Measurements from ENCODE around the gene MRGPRX2.

Gene MRGPRX2

DNA sequence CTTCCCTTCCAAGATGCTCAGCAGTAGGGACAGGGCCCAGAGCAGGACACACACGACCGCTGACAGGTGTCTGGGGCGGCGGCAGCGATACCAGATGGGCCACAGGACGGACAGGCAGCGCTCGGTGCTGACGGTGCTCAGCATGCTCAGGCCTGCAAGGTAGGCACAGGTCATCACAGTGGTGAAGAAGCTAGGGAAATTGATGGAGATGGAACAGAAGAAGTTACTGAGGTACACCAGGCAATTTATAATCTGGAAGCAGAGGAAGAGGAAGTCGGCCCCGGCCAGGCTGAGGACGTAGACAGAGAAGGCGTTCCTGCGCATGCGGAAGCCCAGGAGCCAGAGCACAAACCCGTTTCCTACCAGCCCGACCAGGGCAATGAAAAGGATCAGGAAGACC is 4.6 kb downstream of the MRGPRX2 start:
- Histone ChIP-seq H3K4me1 (ENCODE audit: control insufficient read depth, low read length) (no peaks in the 10 kb centered on the region), H4K20me1 (ENCODE audit: control insufficient read depth, insufficient read depth, low read depth, low read length) (no peaks in the 10 kb centered on the region), H3K9me2 (replicated peaks; ENCODE audit: control insufficient read depth, low read length) (no peaks in the 10 kb centered on the region), H3K9me3 (ENCODE audit: control insufficient read depth, insufficient read depth, low read length) (no peaks in the 10 kb centered on the region), H3K4me2 (ENCODE audit: low read length) (no peak overlapping the region), H3K27ac (ENCODE audit: low read depth, low read length) (no peak overlapping the region), H3K4me3 (ENCODE audit: low read length) (no peak overlapping the region), H3K27me3 (ENCODE audit: control insufficient read depth, low read length) (no peaks in the 10 kb centered on the region), H3K79me2 (ENCODE audit: control insufficient read depth, low read length) (no peaks in the 10 kb centered on the region), H3F3A (ENCODE audit: control insufficient read depth, insufficient read depth) (no peaks in the 10 kb centered on the region), H3K36me3 (ENCODE audit: control insufficient read depth, low read length) (no peaks in the 10 kb centered on the region)
- TF ChIP-seq EZH2phosphoT487 (IDR thresholded peaks at IDR 0.05; ENCODE audit: borderline replicate concordance, low read length), result no peak
- TF ChIP-seq, protein P1, sequence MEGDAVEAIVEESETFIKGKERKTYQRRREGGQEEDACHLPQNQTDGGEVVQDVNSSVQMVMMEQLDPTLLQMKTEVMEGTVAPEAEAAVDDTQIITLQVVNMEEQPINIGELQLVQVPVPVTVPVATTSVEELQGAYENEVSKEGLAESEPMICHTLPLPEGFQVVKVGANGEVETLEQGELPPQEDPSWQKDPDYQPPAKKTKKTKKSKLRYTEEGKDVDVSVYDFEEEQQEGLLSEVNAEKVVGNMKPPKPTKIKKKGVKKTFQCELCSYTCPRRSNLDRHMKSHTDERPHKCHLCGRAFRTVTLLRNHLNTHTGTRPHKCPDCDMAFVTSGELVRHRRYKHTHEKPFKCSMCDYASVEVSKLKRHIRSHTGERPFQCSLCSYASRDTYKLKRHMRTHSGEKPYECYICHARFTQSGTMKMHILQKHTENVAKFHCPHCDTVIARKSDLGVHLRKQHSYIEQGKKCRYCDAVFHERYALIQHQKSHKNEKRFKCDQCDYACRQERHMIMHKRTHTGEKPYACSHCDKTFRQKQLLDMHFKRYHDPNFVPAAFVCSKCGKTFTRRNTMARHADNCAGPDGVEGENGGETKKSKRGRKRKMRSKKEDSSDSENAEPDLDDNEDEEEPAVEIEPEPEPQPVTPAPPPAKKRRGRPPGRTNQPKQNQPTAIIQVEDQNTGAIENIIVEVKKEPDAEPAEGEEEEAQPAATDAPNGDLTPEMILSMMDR (IDR thresholded peaks at IDR 0.05; ENCODE audit: low read depth, low read length, poor library complexity, severe bottlenecking), result no peak

- Histone ChIP-seq H3K79me2 (ENCODE audit: control insufficient read depth, low read length) (no peaks in the 10 kb centered on the region), H3K9me2 (replicated peaks; ENCODE audit: control insufficient read depth, low read length) (no peaks in the 10 kb centered on the region), H4K20me1 (ENCODE audit: control insufficient read depth, insufficient read depth, low read depth, low read length) (no peaks in the 10 kb centered on the region), H3K4me1 (ENCODE audit: control insufficient read depth, low read length) (no peaks in the 10 kb centered on the region), H3K36me3 (ENCODE audit: control insufficient read depth, low read length) (no peaks in the 10 kb centered on the region), H3K4me2 (ENCODE audit: low read length) (no peak overlapping the region), H3K9me3 (ENCODE audit: control insufficient read depth, insufficient read depth, low read length) (no peaks in the 10 kb centered on the region; the same call in 1 of the 2 replicates), H3K27me3 (ENCODE audit: control insufficient read depth, low read length) (no peaks in the 10 kb centered on the region), H3F3A (ENCODE audit: control insufficient read depth, insufficient read depth) (no peaks in the 10 kb centered on the region), H3K27ac (ENCODE audit: low read depth, low read length) (no peak overlapping the region), H3K4me3 (ENCODE audit: low read length) (no peak overlapping the region)
- no peak for TF ChIP-seq EZH2phosphoT487 (IDR thresholded peaks at IDR 0.05; ENCODE audit: borderline replicate concordance, low read length)
- TF ChIP-seq, protein P1 (IDR thresholded peaks at IDR 0.05; ENCODE audit: low read depth, low read length, poor library complexity, severe bottlenecking), result no peak
These were observed 5.5 kb downstream of the MRGPRX2 start for GRCh38 chr11:19055016-19055415.

DNA sequence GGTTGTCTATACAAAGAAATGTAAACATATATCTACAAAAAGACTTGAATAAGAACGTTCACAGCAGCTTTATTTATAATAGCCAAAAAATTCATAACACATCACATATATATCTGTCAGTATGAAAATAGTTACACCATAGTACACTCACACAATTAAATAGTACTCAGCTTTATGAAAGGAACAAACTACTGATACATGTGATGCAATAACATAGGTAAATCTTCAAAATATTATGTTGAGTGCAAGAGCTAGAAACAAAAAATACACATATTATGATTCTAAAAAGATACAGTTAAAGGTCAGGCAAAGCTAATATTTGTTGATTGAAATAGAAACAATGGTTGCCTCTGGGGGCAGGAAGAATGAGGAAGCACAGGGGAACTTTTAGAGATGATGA is 6.6 kb downstream of the MRGPRX2 start:
- TF ChIP-seq, protein P1 (IDR thresholded peaks at IDR 0.05; ENCODE audit: low read depth, low read length, poor library complexity, severe bottlenecking), result no peak
- no peak for TF ChIP-seq EZH2phosphoT487 (IDR thresholded peaks at IDR 0.05; ENCODE audit: borderline replicate concordance, low read length)
- Histone ChIP-seq H3K9me3 (ENCODE audit: control insufficient read depth, insufficient read depth, low read length) (no peaks in the 10 kb centered on the region; the same call in 1 of the 2 replicates), H3K4me2 (ENCODE audit: low read length) (no peak overlapping the region), H3K27ac (ENCODE audit: low read depth, low read length) (no peak overlapping the region), H3K27me3 (ENCODE audit: control insufficient read depth, low read length) (no peaks in the 10 kb centered on the region), H3K79me2 (ENCODE audit: control insufficient read depth, low read length) (no peaks in the 10 kb centered on the region), H3K4me3 (ENCODE audit: low read length) (no peak overlapping the region), H3K9me2 (replicated peaks; ENCODE audit: control insufficient read depth, low read length) (no peaks in the 10 kb centered on the region), H3K4me1 (ENCODE audit: control insufficient read depth, low read length) (no peaks in the 10 kb centered on the region), H3F3A (ENCODE audit: control insufficient read depth, insufficient read depth) (no peaks in the 10 kb centered on the region), H4K20me1 (ENCODE audit: control insufficient read depth, insufficient read depth, low read depth, low read length) (no peaks in the 10 kb centered on the region), H3K36me3 (ENCODE audit: control insufficient read depth, low read length) (no peaks in the 10 kb centered on the region)
